Measurements from ENCODE around the gene PCDHB5. TPM values are rescaled to one million over a fixed set of nuclear protein-coding genes. Genes with fewer than 3 reads are reported as not detected.

PCDHB5 gene
- total RNA-seq, 1 experiment from 2014 or later = 0.07 TPM

Other genes with a start within 250 kb of the PCDHB5 start
- 0.92 and 1.1 TPM in 2 replicates for gene PCDHAC1, start 208.9 kb upstream of the PCDHB5 start, total RNA-seq (2014; rRNA removed; shearing (Covaris generic))
- gene PCDHAC2, start 168.7 kb upstream of the PCDHB5 start, total RNA-seq (2014; rRNA removed; shearing (Covaris generic)) = 1.0 and 1.2 TPM in 2 replicates
- gene PCDHB1, start 83.8 kb upstream of the PCDHB5 start, total RNA-seq (2014; rRNA removed; shearing (Covaris generic)) = 0.03 TPM in 1 of 2 replicates, not detected in the other
- 0.29 and 0.52 TPM in 2 replicates for gene PCDHB2, start 40.6 kb upstream of the PCDHB5 start, total RNA-seq (2014; rRNA removed; shearing (Covaris generic))
- gene PCDHB3, start 34.7 kb upstream of the PCDHB5 start, total RNA-seq (2014; rRNA removed; shearing (Covaris generic)) = 0.12 and 0.14 TPM in 2 replicates
- not detected in 2 replicates for gene PCDHB4, start 13.4 kb upstream of the PCDHB5 start, total RNA-seq (2014; rRNA removed; shearing (Covaris generic))
- not detected in 2 replicates for gene PCDHB6, start 14.9 kb downstream of the PCDHB5 start, total RNA-seq (2014; rRNA removed; shearing (Covaris generic))
- 0.17 and 0.25 TPM in 2 replicates for gene PCDHB7, start 37.4 kb downstream of the PCDHB5 start, total RNA-seq (2014; rRNA removed; shearing (Covaris generic))
- 0.14 and 0.22 TPM in 2 replicates for gene PCDHB8, start 42.6 kb downstream of the PCDHB5 start, total RNA-seq (2014; rRNA removed; shearing (Covaris generic))
- gene PCDHB16, start 47.2 kb downstream of the PCDHB5 start, total RNA-seq (2014; rRNA removed; shearing (Covaris generic)) = 0.32 and 0.69 TPM in 2 replicates
- gene PCDHB9, start 52.0 kb downstream of the PCDHB5 start, total RNA-seq (2014; rRNA removed; shearing (Covaris generic)) = 0.40 and 0.69 TPM in 2 replicates
- 0.35 and 0.72 TPM in 2 replicates for gene PCDHB10, start 57.1 kb downstream of the PCDHB5 start, total RNA-seq (2014; rRNA removed; shearing (Covaris generic))
- 5.4 and 6.0 TPM in 2 replicates for gene PCDHB11, start 64.4 kb downstream of the PCDHB5 start, total RNA-seq (2014; rRNA removed; shearing (Covaris generic))
- gene PCDHB12, start 73.5 kb downstream of the PCDHB5 start, total RNA-seq (2014; rRNA removed; shearing (Covaris generic)) = 0.75 and 0.99 TPM in 2 replicates
- 2.2 and 2.5 TPM in 2 replicates for gene PCDHB13, start 78.7 kb downstream of the PCDHB5 start, total RNA-seq (2014; rRNA removed; shearing (Covaris generic))
- gene PCDHB14, start 88.1 kb downstream of the PCDHB5 start, total RNA-seq (2014; rRNA removed; shearing (Covaris generic)) = 2.7 and 2.8 TPM in 2 replicates
- gene PCDHB15, start 110.2 kb downstream of the PCDHB5 start, total RNA-seq (2014; rRNA removed; shearing (Covaris generic)) = 0.12 and 0.20 TPM in 2 replicates
- not detected in 2 replicates for gene SLC25A2, start 168.8 kb downstream of the PCDHB5 start, total RNA-seq (2014; rRNA removed; shearing (Covaris generic))
- 91.7 and 130 TPM in 2 replicates for gene TAF7, start 185.6 kb downstream of the PCDHB5 start, total RNA-seq (2014; rRNA removed; shearing (Covaris generic))
- 0.72 and 1.6 TPM in 2 replicates for gene PCDHGA1, start 195.3 kb downstream of the PCDHB5 start, total RNA-seq (2014; rRNA removed; shearing (Covaris generic))
- 0.12 TPM in 2 replicates for gene PCDHGA2, start 203.6 kb downstream of the PCDHB5 start, total RNA-seq (2014; rRNA removed; shearing (Covaris generic))
- 0.17 TPM in 1 of 2 replicates, not detected in the other for gene PCDHGA3, start 208.6 kb downstream of the PCDHB5 start, total RNA-seq (2014; rRNA removed; shearing (Covaris generic))
- 1.1 and 2.6 TPM in 2 replicates for gene PCDHGB1, start 214.9 kb downstream of the PCDHB5 start, total RNA-seq (2014; rRNA removed; shearing (Covaris generic))
- 0.79 and 1.3 TPM in 2 replicates for gene PCDHGA4, start 219.8 kb downstream of the PCDHB5 start, total RNA-seq (2014; rRNA removed; shearing (Covaris generic))
- gene PCDHGB2, start 224.8 kb downstream of the PCDHB5 start, total RNA-seq (2014; rRNA removed; shearing (Covaris generic)) = 1.8 and 2.0 TPM in 2 replicates
- gene PCDHGA5, start 229.0 kb downstream of the PCDHB5 start, total RNA-seq (2014; rRNA removed; shearing (Covaris generic)) = 0.58 and 0.62 TPM in 2 replicates
- gene PCDHGB3, start 235.0 kb downstream of the PCDHB5 start, total RNA-seq (2014; rRNA removed; shearing (Covaris generic)) = 0.52 and 1.1 TPM in 2 replicates
- gene PCDHGA6, start 238.7 kb downstream of the PCDHB5 start, total RNA-seq (2014; rRNA removed; shearing (Covaris generic)) = 1.1 and 1.2 TPM in 2 replicates
- 0.54 and 0.55 TPM in 2 replicates for gene PCDHGA7, start 247.5 kb downstream of the PCDHB5 start, total RNA-seq (2014; rRNA removed; shearing (Covaris generic))